ENCODE data around the gene SCAI. TPM values are rescaled to one million over a fixed set of nuclear protein-coding genes. Genes with fewer than 3 reads are reported as not detected.

SCAI gene
- total and polyA plus RNA-seq, 2 of the 4 experiments (the other 2 are of a cell fraction) = 3.6 to 14.5 TPM

DNA sequence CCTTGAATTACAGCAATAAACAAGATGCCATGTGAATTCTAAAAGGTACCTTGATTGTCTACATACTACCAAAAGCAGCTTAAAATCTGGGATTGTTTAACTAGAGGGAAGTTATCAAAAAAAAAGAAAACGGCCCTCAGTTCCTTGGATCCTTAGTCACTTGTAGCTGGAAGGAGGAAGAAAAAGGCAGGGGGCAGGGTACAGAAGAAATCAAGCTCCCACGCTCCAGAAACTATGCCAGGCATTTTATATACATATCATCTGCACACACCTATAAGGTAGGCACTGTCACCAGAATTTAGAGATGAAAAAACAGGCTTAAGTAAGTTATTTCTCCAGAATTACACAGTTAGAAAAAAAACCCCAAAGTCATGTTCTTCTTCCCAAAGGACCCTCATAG, 63.4 kb downstream of the SCAI start:
- BruUV-seq (replicated peaks) = no TSS peak
- H2BK15ac ChIP-seq (ENCODE audit: low read depth, low read length) = no peak overlapping the region
- no peak for TF ChIP-seq BHLHE40 (IDR thresholded peaks at IDR 0.05; ENCODE audit: low read depth, low read length)
- TF ChIP-seq NFE2L2 (IDR thresholded peaks at IDR 0.05; ENCODE audit: low read depth, low read length) = no peak
- no peak for TF ChIP-seq MXI1 (IDR thresholded peaks at IDR 0.05; ENCODE audit: borderline replicate concordance, low read depth, low read length)
- no peak for TF ChIP-seq MAZ (IDR thresholded peaks at IDR 0.05; ENCODE audit: borderline replicate concordance, low read depth, low read length)
- TF ChIP-seq MAFK (IDR thresholded peaks at IDR 0.05; ENCODE audit: low read depth, low read length) = no peak
- TF ChIP-seq RFX5 (IDR thresholded peaks at IDR 0.05; ENCODE audit: low read depth, low read length) = no peak
- no peak for TF ChIP-seq FOS (IDR thresholded peaks at IDR 0.05; ENCODE audit: low read depth, low read length)
- TF ChIP-seq, protein P1, sequence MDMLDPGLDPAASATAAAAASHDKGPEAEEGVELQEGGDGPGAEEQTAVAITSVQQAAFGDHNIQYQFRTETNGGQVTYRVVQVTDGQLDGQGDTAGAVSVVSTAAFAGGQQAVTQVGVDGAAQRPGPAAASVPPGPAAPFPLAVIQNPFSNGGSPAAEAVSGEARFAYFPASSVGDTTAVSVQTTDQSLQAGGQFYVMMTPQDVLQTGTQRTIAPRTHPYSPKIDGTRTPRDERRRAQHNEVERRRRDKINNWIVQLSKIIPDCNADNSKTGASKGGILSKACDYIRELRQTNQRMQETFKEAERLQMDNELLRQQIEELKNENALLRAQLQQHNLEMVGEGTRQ (IDR thresholded peaks at IDR 0.05; ENCODE audit: low read depth, low read length) = no peak
- no peak for TF ChIP-seq CHD1 (IDR thresholded peaks at IDR 0.05; ENCODE audit: low read depth, low read length)
- no peak for TF ChIP-seq CEBPB (IDR thresholded peaks at IDR 0.05; ENCODE audit: low read depth, low read length)
- no peak for TF ChIP-seq RCOR1 (IDR thresholded peaks at IDR 0.05; ENCODE audit: insufficient replicate concordance, low read length)
- no peak for TF ChIP-seq POLR2A (IDR thresholded peaks at IDR 0.05; ENCODE audit: low read depth, low read length)
- no peak for TF ChIP-seq RAD21 (IDR thresholded peaks at IDR 0.05; ENCODE audit: low read length)
- TF ChIP-seq, protein P2, sequence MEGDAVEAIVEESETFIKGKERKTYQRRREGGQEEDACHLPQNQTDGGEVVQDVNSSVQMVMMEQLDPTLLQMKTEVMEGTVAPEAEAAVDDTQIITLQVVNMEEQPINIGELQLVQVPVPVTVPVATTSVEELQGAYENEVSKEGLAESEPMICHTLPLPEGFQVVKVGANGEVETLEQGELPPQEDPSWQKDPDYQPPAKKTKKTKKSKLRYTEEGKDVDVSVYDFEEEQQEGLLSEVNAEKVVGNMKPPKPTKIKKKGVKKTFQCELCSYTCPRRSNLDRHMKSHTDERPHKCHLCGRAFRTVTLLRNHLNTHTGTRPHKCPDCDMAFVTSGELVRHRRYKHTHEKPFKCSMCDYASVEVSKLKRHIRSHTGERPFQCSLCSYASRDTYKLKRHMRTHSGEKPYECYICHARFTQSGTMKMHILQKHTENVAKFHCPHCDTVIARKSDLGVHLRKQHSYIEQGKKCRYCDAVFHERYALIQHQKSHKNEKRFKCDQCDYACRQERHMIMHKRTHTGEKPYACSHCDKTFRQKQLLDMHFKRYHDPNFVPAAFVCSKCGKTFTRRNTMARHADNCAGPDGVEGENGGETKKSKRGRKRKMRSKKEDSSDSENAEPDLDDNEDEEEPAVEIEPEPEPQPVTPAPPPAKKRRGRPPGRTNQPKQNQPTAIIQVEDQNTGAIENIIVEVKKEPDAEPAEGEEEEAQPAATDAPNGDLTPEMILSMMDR (conservative IDR thresholded peaks at IDR 0.05; ENCODE audit: low read depth, low read length) = no peak
- no peak overlapping the region for H3K4me2 ChIP-seq (ENCODE audit: low read depth, low read length)
- H4K91ac ChIP-seq (ENCODE audit: insufficient read depth, low read depth, low read length) = no peak overlapping the region
- no peak overlapping the region for H2AK9ac ChIP-seq (replicated peaks; ENCODE audit: low read depth, low read length, poor library complexity)
- no peak overlapping the region for H2BK20ac ChIP-seq (ENCODE audit: low read depth, low read length)
- no peaks in the 10 kb centered on the region for H3K9me1 ChIP-seq (ENCODE audit: insufficient read depth, low read length)
- ChIA-PET POLR2A (ENCODE audit: unreplicated experiment) (no interaction called here), CTCF (no interaction called here)
- H3K27ac ChIP-seq (ENCODE audit: insufficient read depth, low read length) = no peak overlapping the region
- no CpG with 5 or more reads among the region's 2 CpGs for WGBS, 2 experiments (ENCODE audit: extremely low coverage in 2 of 2, insufficient read length in 1 of 2)
- H3K4me1 ChIP-seq (ENCODE audit: control insufficient read depth, insufficient read depth, low read length) = peaks cover 7% of the 10 kb centered on the region; the same call in 1 of the 2 replicates
- ATAC-seq (ENCODE audit: low read depth) (no peak), DNase-seq (no peak)
- H3K79me1 ChIP-seq (ENCODE audit: low read depth in 1 of 2, low read length in 2 of 2) = peaks cover 4 to 5% of the 10 kb centered on the region in 2 experiments; a peak in 2 of 4 replicates
- in situ Hi-C loops (cut with MboI; ENCODE audit: low sequenced_read_pairs) (no loop called here), intact Hi-C loops (cut with micrococcal nuclease) (no loop called here), dilution Hi-C loops (cut with HindIII; ENCODE audit: low sequenced_read_pairs, unreplicated experiment) (no loop called here)
- no peak overlapping the region for H2AFZ ChIP-seq (replicated peaks; ENCODE audit: low read length, poor library complexity)
- no peak overlapping the region for H4K8ac ChIP-seq (ENCODE audit: low read depth in 2 of 2, low read length in 2 of 2)
- H4K20me1 ChIP-seq (ENCODE audit: insufficient read depth, low read length) = no peaks in the 10 kb centered on the region
- no peak overlapping the region for H2AK5ac ChIP-seq (ENCODE audit: low read depth, low read length)
- H3K36me3 ChIP-seq (ENCODE audit: control insufficient read depth, insufficient read depth, low read length) = peaks cover 3% of the 10 kb centered on the region; the same call in 1 of the 2 replicates
- H3K56ac ChIP-seq (ENCODE audit: extremely low read depth, insufficient read depth, low read length) = no peak overlapping the region
- H3K18ac ChIP-seq (ENCODE audit: low read depth, low read length) = no peak overlapping the region
- H3K4ac ChIP-seq (ENCODE audit: low read depth, low read length) = no peak overlapping the region
- no peaks in the 10 kb centered on the region for H3K27me3 ChIP-seq (ENCODE audit: control insufficient read depth, insufficient read depth, low read length)
- H3K9me3 ChIP-seq (ENCODE audit: control insufficient read depth, insufficient read depth, low read length) = peaks cover 5% of the 10 kb centered on the region
- H3K23ac ChIP-seq (ENCODE audit: low read depth, low read length) = no peak overlapping the region
- H3K4me3 ChIP-seq (ENCODE audit: insufficient read depth, low read depth, low read length) = no peak overlapping the region
- no peak overlapping the region for H4K5ac ChIP-seq (ENCODE audit: low read depth, low read length)
- H2BK120ac ChIP-seq (ENCODE audit: low read depth, low read length) = no peak overlapping the region
- no peak overlapping the region for H3K9ac ChIP-seq (ENCODE audit: low read depth, low read length)
- no peak overlapping the region for H3K14ac ChIP-seq (replicated peaks; ENCODE audit: low read depth, low read length)
- H2BK5ac ChIP-seq (ENCODE audit: low read depth, low read length, poor library complexity, severe bottlenecking) = no peak overlapping the region
